Activated CD4-positive, CD25-positive, alpha-beta regulatory T cell treated with anti-CD3 and anti-CD28 coated beads, Interleukin-2, amount 50 U/mL, for 24 hours (primary cell): Measurements from ENCODE around the gene TGM2.

ENCODE experiments used
- ATAC-seq, 2 donors: fragments of 150-1000 bp; cut with Tn5 transposase; one replicate each; pipeline ENCODE4 v1.10.0; 2021; ENCODE audit warnings: mild to moderate bottlenecking in 1 of 2, moderate library complexity in 1 of 2

TGM2 gene

GRCh38 chr20:38165089-38165965 is at the start of gene TGM2:
TGM2 (minus strand) TSS chr20:38165270; CDS start chr20:38165198, 72 bp downstream.
- ATAC-seq, result peak; percentile 69 to 71

DNA sequence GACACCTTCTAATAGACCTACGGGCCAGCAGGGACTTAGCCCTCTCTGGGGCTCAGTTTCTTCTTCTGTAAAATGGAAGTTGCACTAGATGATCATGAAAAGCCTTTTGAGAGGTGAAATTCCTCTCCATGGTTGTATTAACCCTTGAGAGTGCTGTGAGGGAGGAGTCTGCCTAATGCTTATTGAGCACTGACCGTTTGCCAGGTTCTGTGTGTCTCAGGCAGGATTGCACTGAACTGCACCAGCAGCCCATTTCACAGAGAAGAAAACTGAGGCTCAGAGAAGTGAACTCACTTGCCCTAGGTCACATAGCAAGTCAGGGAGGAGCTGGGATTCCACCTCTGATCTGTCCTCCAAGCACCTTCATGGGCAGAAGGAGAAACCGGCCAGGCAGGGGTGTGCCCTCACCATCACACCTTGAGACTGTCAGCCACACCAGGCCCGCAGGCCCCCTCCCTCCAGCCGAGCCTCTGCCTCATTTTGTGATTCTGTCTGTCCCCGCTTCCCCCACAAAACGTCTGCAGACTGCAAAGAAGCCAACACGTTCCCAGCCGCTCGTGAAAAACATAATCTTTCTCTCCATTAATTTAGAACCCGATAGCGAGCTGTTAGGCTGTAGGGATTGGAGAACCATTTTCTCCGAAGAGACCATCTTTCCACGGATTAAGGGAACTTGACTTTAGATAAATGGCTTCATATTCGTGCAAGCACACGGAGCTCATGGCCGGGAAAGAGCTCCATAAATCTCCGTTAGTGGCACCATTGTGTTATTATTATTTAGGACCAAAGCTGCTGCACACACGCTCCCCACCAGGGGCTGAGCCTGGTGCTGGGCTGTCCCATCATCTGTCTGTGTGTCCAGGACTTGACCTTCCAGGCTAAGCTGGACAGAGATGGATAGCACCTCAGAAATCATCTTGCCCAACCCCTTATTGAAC is 49.5 kb upstream of the TGM2 start:
- no peak for ATAC-seq

GRCh38 chr20:38213607-38213940 is 48.5 kb upstream of the TGM2 start:
- no peak for ATAC-seq

DNA sequence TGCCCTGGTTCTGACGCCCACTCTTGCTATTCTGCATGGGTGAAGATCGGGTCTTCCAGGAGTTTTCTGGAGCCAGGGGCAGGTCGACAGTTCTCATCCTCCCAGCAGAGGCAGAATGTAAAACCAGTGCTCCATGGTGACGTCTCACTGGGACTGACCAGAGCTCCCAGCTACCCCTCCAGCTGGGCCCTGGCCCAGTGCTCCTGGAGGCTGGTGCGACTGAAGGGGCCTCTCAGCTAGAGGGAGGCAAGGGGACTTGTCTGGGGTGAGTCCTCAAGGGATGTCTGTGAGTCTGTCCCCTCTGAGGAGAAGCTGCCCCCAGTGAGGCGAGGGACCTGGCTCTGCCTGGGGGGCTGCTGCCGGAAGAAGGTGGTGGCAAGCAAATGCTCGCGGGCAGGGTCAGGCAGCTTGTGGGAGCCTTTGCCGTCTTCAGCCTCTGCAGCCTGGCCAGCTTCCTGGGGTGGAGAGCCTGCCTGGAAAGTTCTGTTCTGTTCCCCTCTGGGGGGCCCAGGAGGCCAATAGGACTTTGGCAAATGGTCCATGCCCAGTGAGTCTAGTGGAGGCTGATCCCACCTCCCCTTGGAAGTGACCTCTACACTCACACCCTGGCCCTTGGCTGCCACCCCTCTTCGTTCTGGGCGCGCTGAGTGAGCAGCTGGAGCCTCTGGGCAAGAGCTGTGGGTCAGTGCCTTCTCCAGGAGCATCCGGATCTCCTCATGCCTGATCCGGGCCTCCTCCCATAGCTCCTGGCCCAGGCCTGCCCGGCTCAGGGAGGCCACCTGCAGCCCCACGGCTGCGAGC is 47.9 kb upstream of the TGM2 start:
- ATAC-seq, result no peak

GRCh38 chr20:38211200-38212097 is 46.4 kb upstream of the TGM2 start:
- no peak for ATAC-seq

DNA sequence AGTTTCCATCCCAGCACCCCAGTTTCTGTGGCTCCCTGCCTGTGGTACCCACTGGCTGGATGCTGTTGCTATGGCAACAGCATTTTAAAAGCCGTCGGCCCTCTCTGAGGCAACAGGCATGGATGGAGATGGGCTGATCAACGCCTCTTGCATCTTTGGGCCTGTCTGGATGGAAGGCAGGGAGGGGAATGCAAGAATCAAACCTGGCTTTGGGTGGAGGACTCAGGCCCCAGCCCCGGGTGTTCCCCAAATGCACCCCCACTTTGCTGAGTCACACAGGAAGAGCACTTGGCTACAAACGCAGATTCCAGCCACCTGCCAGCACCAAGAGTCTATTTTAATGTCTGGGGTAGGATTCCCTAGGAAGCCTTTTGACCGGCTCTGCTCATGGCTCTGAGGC is 45.7 kb upstream of the TGM2 start:
- ATAC-seq, result no peak

DNA sequence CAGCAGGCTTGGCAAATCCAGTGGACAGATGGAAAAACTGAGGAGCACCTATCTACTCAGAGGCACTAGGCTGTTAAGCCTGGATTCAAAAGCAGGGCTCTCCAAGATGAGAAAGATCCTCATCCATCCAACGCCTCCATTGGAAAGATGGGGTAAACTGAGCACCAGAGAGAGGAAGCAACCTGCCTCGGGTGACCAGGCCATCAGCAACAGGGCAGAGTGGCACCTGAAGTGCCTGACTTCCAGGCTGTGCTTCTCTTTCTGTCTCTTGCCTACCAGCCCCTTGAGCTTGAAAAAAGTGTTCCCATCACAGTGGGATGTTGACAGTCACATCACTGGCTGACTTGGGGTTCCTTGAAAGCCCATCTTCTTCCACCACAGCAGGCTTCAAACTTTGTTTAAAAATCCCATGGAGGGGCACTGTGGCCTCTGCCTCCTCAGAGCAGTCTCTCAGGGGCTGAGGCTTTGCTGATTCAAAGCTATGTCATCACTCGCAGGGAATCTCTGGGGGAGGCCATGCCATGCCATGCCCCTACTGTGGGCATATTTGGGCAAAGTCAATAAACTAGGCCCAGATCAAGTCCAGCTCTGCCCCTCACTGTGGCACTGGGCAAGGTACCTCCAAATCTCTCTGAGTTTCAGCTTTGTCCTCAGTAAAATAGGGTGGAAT is 44.8 kb upstream of the TGM2 start:
- ATAC-seq, result no peak

DNA sequence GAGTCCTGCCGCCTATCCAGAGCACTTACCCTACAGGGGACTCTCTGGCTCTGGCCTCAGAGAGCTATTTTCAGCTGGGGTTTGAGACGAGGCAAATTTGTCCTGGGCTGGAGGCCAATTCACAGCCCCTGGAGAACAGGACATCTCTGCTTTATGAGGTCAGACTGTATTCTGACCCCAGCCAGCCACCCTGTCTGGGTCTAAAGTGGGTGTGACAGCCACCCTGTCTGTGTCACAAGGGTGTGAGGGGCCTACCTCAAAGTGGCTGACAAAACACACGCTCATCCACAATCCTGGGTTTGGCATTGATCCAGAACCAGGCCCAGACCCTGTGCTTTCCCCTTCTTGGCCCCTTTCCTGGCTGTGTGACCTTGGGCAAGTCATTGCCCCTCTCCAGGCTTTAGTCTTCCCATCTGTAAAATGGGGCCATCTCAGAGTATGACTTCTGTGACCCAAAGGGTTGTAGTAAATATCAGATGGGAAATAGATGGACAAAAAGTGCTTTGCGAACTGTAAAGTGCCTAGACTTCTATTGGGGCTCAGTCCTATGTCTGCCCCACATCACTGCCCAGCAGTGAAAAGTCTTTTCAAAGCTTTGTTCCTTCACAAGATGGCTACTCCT is 44.1 kb upstream of the TGM2 start:
- no peak for ATAC-seq

GRCh38 chr20:38208523-38208922 is 43.5 kb upstream of the TGM2 start:
- no peak for ATAC-seq

- no peak for ATAC-seq
Observed at GRCh38 chr20:38208088-38208487, 43.0 kb upstream of the TGM2 start.

- ATAC-seq, result no peak
Observed at GRCh38 chr20:38207621-38208020, 42.6 kb upstream of the TGM2 start.

DNA sequence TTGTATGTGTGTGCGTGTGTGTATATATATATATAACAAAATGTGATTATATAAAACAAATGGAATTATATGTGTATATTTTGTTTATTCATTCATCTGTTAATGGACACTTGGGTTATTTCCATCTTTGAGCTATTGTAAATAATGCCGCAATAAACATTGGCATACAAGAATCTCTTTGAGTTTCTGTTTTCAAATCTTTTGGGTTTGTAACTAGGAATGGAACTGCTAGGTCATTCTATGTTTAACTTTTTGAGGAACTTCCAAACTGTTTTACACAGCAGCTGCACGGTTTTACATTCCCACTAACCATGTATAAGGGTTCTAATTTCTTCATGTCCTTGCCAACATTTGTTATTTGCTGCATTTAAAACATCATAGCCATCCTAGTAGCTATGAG is 39.9 kb upstream of the TGM2 start:
- no peak for ATAC-seq

- no peak for ATAC-seq
Observed at GRCh38 chr20:38203981-38204357, 38.9 kb upstream of the TGM2 start.

- no peak for ATAC-seq
Observed at GRCh38 chr20:38203337-38203980, 38.4 kb upstream of the TGM2 start.

- ATAC-seq, result no peak
Observed at GRCh38 chr20:38202982-38203293, 37.9 kb upstream of the TGM2 start.

DNA sequence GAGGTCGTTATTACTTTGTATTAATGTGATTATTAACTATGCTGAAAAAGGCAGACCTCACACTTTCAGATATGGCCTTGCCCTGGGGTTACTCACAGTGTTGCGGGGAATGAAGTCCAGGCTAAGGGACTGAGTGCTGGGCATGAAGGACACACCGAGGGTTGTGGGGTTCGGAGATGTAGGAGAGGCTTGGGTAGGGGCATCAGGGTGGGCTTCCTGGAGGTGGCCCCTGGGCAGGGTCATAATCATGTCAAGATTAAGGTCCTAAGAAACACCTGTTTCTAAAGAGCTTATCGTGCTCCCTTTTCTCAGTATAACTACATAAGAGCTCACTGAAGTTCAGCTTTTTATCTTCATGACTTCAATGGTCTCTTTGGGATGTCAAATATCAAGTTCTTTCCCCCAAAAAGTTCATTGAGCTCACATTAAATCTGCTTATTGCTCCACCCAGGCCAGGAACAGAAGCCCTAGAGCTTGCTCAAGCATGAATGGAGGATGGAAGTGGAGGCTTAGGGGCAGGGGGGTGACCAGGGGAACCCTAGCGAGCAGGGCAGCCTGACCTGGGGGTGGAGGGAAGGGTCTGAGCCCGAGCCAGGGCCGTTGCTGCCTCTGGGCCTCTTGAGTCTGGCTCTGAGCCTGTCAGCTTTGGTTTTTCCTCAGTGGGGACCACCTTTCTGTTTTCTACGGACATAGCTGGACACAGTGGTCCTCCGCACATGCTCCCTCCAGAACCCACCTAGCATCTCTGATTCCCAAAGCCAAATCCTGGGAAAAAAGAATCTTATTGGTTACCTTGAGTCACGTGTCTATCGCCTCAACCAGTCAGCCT is 37.3 kb upstream of the TGM2 start:
- no peak for ATAC-seq

GRCh38 chr20:38201356-38201755 is 36.3 kb upstream of the TGM2 start:
- ATAC-seq, result no peak

GRCh38 chr20:38200646-38201045 is 35.6 kb upstream of the TGM2 start:
- ATAC-seq, result no peak
